GM19025 (cell line): Measurements from ENCODE around the gene CLPTM1L.
"Not testable (repeated sequence)": the region's sequence is repeated elsewhere in the genome, so short reads cannot be mapped to it uniquely, and the experiment has no call there.

Source experiments
- ATAC-seq: cut with Tn5 transposase; IDR thresholded peaks from one replicate; pipeline ENCODE4 v1.9.1; 2021; ENCODE audit warnings: mild to moderate bottlenecking, low read depth, moderate library complexity; ENCODE audit not compliant: unreplicated experiment

CLPTM1L gene

DNA sequence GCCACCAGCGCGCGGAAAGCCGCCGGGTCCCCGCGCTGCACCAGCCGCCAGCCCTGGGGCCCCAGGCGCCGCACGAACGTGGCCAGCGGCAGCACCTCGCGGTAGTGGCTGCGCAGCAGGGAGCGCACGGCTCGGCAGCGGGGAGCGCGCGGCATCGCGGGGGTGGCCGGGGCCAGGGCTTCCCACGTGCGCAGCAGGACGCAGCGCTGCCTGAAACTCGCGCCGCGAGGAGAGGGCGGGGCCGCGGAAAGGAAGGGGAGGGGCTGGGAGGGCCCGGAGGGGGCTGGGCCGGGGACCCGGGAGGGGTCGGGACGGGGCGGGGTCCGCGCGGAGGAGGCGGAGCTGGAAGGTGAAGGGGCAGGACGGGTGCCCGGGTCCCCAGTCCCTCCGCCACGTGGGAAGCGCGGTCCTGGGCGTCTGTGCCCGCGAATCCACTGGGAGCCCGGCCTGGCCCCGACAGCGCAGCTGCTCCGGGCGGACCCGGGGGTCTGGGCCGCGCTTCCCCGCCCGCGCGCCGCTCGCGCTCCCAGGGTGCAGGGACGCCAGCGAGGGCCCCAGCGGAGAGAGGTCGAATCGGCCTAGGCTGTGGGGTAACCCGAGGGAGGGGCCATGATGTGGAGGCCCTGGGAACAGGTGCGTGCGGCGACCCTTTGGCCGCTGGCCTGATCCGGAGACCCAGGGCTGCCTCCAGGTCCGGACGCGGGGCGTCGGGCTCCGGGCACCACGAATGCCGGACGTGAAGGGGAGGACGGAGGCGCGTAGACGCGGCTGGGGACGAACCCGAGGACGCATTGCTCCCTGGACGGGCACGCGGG, 49.9 kb downstream of the CLPTM1L start, which contains the start of gene TERT:
TSS of gene TERT (minus strand) at position 234 of the 815 bp plus-strand sequence. CDS start at position 155, 79 bp downstream.
- ATAC-seq, result no peak

DNA sequence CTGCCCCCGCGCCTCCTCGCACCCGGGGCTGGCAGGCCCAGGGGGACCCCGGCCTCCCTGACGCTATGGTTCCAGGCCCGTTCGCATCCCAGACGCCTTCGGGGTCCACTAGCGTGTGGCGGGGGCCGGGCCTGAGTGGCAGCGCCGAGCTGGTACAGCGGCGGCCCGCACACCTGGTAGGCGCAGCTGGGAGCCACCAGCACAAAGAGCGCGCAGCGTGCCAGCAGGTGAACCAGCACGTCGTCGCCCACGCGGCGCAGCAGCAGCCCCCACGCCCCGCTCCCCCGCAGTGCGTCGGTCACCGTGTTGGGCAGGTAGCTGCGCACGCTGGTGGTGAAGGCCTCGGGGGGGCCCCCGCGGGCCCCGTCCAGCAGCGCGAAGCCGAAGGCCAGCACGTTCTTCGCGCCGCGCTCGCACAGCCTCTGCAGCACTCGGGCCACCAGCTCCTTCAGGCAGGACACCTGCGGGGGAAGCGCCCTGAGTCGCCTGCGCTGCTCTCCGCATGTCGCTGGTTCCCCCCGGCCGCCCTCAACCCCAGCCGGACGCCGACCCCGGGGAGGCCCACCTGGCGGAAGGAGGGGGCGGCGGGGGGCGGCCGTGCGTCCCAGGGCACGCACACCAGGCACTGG, 50.6 kb downstream of the CLPTM1L start:
- no peak for ATAC-seq

DNA sequence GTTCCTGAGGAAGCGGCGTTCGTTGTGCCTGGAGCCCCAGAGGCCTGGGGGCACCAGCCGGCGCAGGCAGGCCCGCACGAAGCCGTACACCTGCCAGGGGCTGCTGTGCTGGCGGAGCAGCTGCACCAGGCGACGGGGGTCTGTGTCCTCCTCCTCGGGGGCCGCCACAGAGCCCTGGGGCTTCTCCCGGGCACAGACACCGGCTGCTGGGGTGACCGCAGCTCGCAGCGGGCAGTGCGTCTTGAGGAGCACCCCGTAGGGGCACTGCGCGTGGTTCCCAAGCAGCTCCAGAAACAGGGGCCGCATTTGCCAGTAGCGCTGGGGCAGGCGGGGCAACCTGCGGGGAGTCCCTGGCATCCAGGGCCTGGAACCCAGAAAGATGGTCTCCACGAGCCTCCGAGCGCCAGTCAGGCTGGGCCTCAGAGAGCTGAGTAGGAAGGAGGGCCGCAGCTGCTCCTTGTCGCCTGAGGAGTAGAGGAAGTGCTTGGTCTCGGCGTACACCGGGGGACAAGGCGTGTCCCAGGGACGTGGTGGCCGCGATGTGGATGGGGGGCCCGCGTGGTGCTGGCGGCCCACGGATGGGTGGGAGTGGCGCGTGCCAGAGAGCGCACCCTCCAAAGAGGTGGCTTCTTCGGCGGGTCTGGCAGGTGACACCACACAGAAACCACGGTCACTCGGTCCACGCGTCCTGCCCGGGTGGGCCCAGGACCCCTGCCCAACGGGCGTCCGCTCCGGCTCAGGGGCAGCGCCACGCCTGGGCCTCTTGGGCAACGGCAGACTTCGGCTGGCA, 51.3 kb downstream of the CLPTM1L start:
- no peak for ATAC-seq

DNA sequence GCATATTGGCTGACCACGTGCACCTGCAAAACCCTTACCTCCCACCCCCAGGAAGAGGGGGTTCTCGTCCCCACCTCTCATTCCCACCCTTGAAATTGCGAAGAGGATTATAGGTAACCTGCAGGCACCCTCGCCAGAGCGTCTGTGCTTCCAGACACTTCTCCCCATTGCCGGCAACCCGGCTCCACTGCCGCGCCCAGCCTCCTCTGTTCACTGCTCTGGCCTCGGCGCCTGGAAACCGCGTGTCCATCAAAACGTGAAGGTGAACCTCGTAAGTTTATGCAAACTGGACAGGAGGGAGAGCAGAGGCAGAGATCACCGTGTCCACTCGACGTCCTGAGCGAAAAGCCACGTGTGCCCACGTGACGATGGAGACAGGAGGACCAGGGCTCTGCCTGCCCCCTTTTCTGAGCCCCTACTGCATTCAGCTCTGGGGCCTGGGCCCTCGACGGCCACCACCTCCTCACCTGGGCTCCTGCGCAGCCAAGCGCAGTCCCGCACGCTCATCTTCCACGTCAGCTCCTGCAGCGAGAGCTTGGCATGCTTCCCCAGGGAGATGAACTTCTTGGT, 52.0 kb downstream of the CLPTM1L start:
- ATAC-seq, result no peak

GRCh38 chr5:1292139-1292538, 52.8 kb downstream of the CLPTM1L start:
- ATAC-seq, result no peak

DNA sequence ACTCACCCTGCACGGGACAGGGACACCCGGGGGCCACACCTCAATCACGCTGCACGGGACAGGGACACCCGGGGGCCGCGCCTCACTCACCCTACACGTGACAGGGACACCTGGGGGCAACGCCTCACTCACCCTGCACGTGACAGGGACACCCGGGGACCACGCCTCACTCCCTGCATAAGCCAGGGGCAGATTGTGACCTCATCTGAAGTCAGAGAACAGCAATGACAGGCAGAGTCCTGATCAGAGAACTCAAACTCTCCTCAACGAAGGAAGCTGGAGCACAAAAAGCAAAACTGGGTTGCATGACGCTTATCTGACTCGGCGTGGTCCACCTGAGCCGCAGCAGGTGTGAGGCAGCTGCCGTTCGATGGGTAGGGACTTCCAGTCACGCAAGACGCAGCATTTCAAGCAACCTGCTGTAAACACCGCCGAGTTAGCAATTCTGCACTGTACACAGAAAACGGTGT, 53.3 kb downstream of the CLPTM1L start:
- no peak for ATAC-seq

- not testable (repeated sequence) for ATAC-seq
Measured at GRCh38 chr5:1290956-1291355, 53.9 kb downstream of the CLPTM1L start.

DNA sequence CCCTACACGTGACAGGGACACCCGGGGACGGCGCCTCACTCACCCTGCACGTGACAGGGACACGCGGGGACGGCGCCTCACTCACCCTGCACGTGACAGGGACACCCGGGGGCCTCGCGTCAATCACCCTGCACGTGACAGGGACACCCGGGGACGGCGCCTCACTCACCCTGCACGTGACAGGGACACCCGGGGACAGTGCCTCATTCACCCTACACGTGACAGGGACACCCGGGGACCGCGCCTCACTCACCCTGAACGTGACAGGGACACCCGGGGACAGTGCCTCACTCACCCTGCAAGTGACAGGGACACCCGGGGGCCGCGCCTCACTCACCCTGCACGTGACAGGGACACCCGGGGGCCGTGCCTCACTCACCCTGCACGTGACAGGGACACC, 55.3 kb downstream of the CLPTM1L start:
- ATAC-seq, result not testable (repeated sequence)

- no peak for ATAC-seq
Measured at GRCh38 chr5:1288439-1289335, 56.2 kb downstream of the CLPTM1L start.

- no peak for ATAC-seq
Measured at GRCh38 chr5:1285883-1286291, 59.0 kb downstream of the CLPTM1L start.

DNA sequence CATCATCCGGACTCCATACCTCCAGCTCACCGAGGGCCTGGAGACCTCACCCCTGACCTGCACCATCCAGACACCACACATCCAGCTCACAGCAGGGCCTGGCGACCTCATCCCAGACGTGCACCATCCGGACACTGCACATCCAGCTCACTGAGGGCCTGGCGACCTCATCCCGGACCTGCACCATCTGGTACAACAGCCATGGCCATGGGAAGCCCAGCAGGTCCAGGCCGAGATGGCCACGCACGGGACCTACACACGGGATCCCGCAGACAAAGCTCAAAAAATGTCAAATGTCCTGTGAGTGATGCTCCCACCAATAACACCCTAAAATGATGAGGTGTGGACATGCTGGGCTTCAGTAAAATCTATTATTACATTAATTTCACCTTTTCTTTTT, 59.8 kb downstream of the CLPTM1L start:
- no peak for ATAC-seq

GRCh38 chr5:1284336-1284970, 60.4 kb downstream of the CLPTM1L start:
- not testable (repeated sequence) for ATAC-seq

GRCh38 chr5:1283729-1284041, 61.2 kb downstream of the CLPTM1L start:
- not testable (repeated sequence) for ATAC-seq

GRCh38 chr5:1282993-1283728, 61.7 kb downstream of the CLPTM1L start:
- not testable (repeated sequence) for ATAC-seq

GRCh38 chr5:1282131-1282992, 62.5 kb downstream of the CLPTM1L start:
- no peak for ATAC-seq

GRCh38 chr5:1281038-1281882, 63.6 kb downstream of the CLPTM1L start:
- no peak for ATAC-seq
